HG02678 (cell line): Measurements from ENCODE around the gene SDK2.
"Not testable (repeated sequence)": the region's sequence is repeated elsewhere in the genome, so short reads cannot be mapped to it uniquely, and the experiment has no call there.

Experiments used
- ATAC-seq: cut with Tn5 transposase; IDR thresholded peaks from one replicate; pipeline ENCODE4 v1.9.1; 2021; ENCODE audit warnings: mild to moderate bottlenecking, moderate library complexity; ENCODE audit not compliant: unreplicated experiment

SDK2 gene

DNA sequence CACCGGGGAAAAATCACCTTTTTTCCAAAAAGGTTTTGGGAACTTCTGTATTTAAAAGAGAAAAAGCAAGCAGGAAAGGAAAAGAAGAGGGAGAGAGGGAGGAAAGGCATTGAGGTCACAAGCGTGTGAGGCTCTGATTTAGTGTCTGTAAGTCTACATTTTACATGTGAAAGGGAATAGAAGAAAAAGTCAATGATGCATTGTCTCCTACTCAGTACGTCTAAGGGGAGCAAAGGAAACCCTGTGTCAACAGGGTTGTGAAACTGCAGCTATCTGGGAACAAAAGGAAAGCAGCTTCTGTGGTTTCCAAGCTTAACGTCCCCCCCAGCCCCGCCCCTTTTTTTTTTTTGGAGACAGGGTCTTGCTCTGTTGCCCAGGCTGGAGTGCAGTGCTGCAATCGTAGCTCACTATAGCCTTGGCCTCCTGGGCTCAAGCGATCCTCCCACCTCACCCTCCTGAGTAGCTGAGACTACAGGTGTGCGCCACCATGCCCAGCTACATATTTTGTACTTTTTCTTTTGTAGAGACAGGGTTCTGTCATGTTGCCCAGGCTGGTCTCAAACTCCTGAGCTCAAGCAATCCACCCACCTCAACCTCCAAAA lies 330.6 kb downstream of the SDK2 start:
- ATAC-seq, result no peak

DNA sequence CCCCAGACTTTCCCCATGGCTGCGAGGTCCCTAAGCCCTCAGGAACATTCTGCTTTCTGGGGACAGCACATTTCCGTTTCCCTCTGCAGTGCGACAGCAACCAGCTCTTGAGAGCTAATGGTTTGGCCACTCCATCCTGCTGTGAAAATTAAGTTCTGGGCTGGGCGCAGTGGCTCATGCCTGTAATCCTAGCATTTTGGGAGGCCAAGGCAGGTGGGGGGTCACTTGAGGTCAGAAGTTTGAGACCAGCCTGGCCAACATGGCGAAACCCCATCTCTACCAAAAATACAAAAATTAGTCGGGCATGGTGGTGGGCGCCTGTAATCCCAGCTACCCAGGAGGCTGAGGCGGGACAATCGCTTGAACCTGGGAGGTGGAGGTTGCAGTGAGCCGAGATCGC lies 331.4 kb downstream of the SDK2 start:
- ATAC-seq, result not testable (repeated sequence)

GRCh38 chr17:73311781-73312641 lies 332.2 kb downstream of the SDK2 start, which contains the start of gene CDC42EP4:
Gene CDC42EP4, minus strand, starts transcription at chr17:73312001. Its CDS starts 25,501 bp downstream, at chr17:73286500.
- peak; percentile 89 for ATAC-seq

DNA sequence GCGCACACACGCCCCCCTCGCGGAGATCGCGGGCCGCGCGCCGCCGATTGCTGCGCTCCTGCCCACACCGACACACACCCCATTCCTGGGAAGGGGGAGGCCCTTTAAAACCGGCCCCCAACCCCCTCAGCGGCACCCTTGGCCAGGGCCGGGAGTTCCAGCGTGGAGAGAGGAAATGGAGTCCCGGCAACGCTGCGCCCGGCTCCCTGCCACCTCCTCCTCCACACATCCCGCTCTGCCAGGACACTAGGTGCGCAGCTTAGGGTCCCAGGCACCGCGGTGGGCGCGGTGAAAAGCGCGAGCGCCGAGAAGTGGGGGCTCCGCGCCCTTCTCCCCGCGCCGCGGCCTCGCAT lies 332.8 kb downstream of the SDK2 start:
- peak; percentile 22 for ATAC-seq

GRCh38 chr17:73309727-73310596 lies 334.3 kb downstream of the SDK2 start:
- no peak for ATAC-seq

DNA sequence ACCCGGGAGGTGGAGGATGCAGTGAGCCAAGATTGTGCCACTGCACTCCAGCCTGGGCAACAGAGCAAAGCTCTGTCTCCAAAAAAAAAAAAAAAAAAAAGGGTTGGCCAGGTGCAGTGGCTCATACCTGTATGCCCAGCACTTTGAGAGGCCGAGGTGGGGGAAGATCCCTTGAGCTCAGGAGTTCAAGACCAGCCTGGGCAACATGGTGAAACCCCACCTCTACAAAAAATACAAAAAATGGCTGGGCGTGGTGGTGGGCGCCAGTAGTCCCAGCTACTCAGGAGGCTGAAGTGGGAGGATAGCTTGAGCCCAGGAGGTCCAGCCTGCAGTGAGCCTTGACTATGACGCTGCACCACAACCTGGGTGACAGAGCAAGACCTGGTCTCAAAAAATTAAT lies 335.3 kb downstream of the SDK2 start:
- not testable (repeated sequence) for ATAC-seq

DNA sequence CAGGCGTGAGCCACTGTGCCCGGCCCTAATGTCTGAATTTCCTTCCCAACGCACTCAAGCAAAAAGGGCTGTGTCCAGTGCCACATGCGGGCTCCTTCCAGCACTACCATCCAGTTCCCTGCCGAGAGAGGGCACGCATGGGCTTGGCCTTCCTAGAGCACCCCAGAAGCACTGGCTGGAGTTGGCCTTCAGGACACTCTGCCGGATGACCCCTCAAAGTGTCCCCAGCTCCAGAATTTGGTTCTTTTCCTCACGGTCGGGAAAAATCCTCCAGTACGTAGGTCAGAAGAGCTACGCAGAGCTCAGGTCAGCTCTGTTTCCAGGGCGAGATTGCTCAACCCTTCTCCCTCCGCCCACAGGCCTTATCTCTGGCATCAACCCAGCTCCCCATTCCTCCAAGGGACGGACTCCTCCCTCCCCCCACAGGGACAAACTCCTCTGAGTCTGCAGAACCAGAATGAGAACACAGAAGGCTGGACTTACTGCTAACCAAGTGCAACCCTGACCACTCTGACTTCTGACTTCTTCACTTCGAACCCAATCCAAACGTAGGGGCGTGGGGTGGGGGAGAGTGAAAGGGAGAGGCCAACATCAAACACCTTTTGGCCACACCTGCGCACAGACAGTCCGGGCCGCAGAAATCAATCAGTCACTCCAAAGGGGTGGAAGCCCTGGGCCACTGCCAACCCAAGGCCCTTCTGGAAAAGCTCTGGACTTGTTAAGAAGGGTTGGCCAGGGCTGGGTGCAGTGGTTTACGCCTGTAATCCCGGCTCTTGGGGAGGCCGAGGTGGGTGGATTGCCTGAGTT lies 336.0 kb downstream of the SDK2 start:
- no peak for ATAC-seq

- no peak for ATAC-seq
Measured at GRCh38 chr17:73307130-73307529, 337.1 kb downstream of the SDK2 start.

DNA sequence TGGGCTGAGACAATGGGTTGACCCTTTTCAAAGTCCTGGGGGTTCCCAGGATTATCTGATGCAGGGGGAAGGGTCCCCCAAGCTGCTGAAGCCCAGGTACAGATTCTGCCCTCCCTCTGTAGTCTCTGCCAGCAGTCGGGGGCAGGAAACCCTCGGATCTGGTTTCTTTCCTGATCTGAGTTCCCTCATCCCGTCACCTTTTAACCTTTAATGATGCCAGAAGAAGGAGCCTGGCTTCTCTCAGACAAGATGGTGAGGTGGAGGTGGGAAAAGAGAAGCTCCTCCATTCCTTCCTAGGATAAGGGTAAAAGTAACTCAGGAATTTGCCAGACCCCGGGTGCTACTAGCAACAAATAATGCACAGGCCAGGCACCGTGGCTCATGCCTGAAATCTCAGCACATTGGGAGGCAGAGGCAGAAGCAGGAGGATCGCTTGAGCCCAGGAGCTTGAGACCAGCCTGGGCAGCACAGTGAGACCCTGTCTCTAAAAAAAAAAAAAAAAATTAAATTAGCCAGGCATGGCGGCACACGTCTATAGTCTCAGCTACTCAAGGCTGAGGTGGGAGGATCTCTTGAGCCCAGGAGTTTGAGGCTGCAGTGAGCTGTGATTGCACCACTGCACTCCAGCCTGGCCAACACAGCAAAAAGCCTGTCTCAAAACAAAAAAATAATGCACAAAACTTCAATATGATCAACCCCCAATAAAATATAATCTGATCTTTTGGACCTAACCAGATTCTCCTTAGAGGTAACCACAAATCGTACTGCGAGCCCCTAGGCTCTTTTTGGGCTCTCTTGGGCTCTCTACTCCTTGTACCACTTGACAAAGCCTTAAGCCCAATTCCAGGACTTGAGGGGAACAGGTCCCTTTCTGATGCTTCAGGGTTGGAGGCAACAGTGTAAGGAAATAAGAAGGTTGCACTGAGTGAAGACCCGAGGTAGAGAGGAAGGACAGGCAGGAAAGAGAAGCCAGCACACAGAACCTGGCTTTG lies 338.1 kb downstream of the SDK2 start:
- ATAC-seq, result no peak

DNA sequence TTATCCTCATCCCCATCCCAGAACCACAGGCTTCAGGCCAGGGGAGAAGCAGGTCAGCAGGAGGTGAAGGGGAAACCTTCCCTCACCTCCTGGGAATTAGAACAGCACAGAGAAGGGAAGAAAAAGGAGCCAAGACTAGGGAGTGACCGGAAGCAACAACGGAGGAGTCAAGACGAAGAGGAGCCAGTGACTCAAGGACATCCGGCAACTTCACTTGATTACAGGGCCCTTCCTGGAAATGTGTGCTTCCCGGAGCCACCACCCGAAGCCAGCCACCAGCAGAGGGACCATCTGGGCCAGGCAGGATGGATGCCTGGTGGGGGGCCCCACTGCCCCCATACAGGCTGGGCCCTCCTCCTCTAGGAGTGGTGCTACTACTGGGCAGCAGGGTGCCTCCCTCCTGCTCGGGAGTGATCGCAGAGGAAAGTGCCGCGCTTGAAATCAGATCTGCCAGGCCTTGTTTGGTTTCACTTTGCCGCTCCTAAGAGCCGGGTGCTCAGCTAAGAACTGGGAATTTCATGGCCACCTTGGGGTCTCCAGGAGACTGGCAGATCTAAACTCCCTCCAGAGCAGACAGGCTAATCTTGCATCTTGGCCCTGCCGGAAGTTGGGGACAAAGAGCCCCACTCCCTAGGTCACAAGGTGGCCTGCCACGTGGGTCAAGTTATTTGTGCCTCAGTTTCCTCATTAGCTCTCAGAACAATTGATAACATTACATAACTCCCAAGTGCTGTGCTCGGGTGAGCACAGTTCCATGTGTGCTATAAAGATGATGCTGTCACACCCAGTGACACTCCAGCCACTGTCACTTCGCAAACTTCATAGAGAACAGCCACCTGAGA lies 339.1 kb downstream of the SDK2 start:
- no peak for ATAC-seq

DNA sequence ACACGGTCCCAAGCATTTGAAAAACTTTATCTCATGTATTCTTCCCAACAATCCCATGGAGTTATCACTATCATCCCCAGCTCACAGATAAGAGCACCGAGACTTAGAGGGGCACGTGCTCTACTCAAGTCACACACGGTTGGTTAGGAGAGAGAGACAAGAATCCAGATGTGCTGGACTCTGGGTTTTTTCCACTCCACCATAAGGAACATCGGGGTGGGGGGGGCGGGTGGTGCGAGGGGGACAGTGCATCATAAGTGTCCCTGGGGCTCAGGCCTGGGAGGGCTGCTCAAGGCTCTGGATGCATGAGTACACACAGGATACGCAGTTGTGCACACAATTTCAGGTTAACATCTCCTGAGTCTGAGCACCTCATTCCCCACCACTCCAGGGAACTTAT lies 339.8 kb downstream of the SDK2 start:
- ATAC-seq, result no peak

GRCh38 chr17:73302189-73302588 lies 342.1 kb downstream of the SDK2 start:
- no peak for ATAC-seq

- no peak for ATAC-seq
Measured at GRCh38 chr17:73301369-73301768, 342.9 kb downstream of the SDK2 start.

DNA sequence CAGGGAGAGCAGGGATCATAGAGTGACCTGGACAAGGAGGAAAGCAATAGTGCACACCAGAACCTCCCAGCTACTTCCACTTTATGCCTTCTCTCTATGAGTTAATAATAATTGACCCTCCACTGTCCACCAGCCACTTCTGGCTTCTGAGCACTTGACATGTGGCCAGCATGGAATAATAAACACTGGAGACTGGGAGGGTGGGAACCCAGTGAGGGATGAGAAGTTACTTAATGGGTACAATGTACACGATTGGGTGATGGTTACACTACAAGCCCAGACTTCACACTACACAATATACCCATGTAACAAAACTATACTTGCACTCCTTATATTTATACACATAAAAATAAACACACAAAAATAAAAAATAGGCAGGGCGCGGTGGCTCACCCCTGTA lies 343.9 kb downstream of the SDK2 start:
- no peak for ATAC-seq

DNA sequence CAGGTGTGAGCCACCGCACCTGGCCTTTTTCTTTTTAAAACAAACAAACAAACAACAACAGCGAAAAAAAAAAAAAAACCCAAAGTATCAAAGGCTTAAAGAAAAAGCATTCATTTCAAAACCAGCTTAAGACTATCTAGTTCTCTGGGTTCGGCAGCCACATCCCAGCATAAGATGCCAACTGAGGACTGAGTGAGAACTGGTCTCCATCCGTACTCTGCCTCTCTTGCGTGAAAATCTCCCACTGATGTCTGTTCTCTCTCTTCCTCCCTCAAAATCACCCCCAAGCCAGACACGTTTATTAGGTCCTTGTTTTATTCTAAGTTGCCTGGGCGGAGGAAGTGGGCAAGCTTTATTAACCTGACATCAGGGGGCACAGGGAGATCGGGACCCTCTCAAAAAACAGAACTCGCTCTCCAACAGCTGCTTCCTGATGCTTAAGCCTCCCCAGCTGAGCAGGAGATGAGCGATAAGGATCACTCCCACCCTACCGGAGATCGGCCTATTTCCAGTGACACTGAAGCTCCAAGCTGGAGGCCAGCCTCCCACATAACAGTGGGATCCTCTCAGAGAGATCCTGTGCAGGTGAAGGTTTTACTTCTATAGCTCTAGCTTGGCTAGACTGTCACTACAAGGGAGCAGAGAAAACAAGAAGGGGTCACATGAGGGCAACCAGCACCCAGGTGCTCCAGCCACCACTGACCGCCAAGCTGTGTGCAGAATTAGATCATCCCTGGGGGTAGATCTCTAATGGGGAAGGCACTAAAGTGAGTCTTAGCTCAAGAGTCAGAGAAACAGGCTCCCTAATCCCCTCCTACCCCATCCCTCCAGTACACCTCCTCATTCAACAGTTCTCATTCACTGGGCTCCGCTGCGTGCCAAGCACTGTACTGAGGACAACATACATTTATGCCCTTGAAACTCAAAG lies 346.0 kb downstream of the SDK2 start:
- ATAC-seq, result peak; percentile 90

DNA sequence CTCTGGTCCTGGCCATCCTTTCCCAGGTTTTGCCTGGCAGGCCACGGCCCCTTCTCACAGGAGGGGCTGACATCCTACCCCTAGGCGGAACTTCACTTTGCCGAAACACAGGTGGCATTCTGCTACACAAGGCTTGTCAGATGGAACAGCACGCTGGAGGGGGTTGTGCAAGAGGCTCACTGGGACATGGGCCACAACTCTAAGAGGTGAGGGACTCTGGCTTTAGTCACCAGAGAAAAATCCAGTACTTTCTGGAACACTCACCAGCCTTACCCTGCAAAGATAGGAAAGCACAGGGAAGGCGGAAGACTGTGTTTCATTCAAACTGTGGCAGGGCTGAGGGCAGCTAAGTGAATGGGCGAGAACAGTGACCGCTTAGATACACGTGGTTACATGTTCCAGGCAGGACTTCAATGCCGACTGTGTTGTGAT lies 350.7 kb downstream of the SDK2 start:
- no peak for ATAC-seq

- ATAC-seq, result no peak
Measured at GRCh38 chr17:73293031-73293430, 351.2 kb downstream of the SDK2 start.
